OCI-LY1 (cell line): Measurements from ENCODE around the gene PARP15.
"Not testable (repeated sequence)": the region's sequence is repeated elsewhere in the genome, so short reads cannot be mapped to it uniquely, and the experiment has no call there.

Experiments used
- EZH2 ChIP-seq: fragments of 200-600 bp; sonication (generic), shearing (Covaris generic); IDR thresholded peaks from 2 replicates; pipeline ENCODE4 v1.8.0; 2017; ENCODE audit warnings: borderline replicate concordance, mixed run types, mild to moderate bottlenecking, antibody characterized with exemption, low read length, moderate library complexity, mixed read lengths
- TF ChIP-seq, protein P1 (sequence below): fragments of 200-600 bp; sonication (generic), shearing (Covaris generic); IDR thresholded peaks from 2 replicates; pipeline ENCODE4 v1.5.1; 2017; ENCODE audit warnings: mild to moderate bottlenecking, antibody characterized with exemption, low read length, moderate library complexity, mixed read lengths

DNA sequence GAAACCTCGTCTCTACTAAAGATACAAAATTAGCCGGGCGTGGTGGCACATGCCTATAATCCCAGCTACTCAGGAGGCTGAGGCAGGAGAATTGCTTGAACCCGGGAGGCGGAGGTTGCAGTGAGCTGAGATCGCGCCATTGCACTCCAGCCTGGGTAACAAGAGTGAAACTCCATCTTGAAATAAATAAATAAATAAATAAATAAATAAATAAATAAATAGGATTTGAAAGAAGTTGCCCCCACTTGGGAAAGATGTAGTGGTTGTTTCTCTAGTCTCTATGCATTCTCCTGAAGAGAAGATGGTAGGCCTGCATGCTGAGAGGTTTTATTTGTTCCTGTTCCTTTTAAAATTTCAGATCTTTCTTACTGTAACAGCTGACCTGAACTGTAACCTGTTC is 9.3 kb upstream of the PARP15 start:
- TF ChIP-seq, protein P1, sequence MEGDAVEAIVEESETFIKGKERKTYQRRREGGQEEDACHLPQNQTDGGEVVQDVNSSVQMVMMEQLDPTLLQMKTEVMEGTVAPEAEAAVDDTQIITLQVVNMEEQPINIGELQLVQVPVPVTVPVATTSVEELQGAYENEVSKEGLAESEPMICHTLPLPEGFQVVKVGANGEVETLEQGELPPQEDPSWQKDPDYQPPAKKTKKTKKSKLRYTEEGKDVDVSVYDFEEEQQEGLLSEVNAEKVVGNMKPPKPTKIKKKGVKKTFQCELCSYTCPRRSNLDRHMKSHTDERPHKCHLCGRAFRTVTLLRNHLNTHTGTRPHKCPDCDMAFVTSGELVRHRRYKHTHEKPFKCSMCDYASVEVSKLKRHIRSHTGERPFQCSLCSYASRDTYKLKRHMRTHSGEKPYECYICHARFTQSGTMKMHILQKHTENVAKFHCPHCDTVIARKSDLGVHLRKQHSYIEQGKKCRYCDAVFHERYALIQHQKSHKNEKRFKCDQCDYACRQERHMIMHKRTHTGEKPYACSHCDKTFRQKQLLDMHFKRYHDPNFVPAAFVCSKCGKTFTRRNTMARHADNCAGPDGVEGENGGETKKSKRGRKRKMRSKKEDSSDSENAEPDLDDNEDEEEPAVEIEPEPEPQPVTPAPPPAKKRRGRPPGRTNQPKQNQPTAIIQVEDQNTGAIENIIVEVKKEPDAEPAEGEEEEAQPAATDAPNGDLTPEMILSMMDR, result not testable (repeated sequence)
- not testable (repeated sequence) for TF ChIP-seq EZH2
